Parietal lobe (tissue), 2 donors: ENCODE results near the gene NOP10. TPM values are rescaled to one million over a fixed set of nuclear protein-coding genes. Genes with fewer than 3 reads are reported as not detected.

Experiments used
- small RNA-seq: library from RNA; depleted of rRNA; stranded (forward); fragments of <200 nt; gene quantifications from one replicate; pipeline ENCODE3, GENCODE V24; 2014; ENCODE audit warnings: low replicate concordance
- total RNA-seq: library from RNA; depleted of rRNA; stranded (reverse); fragments of >200 nt; gene quantifications from one replicate; pipeline ENCODE4 v1.2.3, GENCODE V29; 2014

Gene NOP10
- total RNA-seq, result 59.2 TPM

GRCh38 chr15:34342737-34343575, at the start of gene NOP10, which contains the start of gene NUTM1:
Gene NOP10, minus strand, starts transcription at chr15:34343136. Its CDS starts 63 bp downstream, at chr15:34343073.
Gene NUTM1, plus strand, starts transcription at chr15:34343315. Its CDS starts 382 bp downstream, at chr15:34343697.

GRCh38 chr15:34367101-34368081, 24.5 kb upstream of the NOP10 start, which contains the start of gene LPCAT4:
Gene LPCAT4, minus strand, starts transcription at chr15:34367196. Its CDS starts 96 bp downstream, at chr15:34367100.

DNA sequence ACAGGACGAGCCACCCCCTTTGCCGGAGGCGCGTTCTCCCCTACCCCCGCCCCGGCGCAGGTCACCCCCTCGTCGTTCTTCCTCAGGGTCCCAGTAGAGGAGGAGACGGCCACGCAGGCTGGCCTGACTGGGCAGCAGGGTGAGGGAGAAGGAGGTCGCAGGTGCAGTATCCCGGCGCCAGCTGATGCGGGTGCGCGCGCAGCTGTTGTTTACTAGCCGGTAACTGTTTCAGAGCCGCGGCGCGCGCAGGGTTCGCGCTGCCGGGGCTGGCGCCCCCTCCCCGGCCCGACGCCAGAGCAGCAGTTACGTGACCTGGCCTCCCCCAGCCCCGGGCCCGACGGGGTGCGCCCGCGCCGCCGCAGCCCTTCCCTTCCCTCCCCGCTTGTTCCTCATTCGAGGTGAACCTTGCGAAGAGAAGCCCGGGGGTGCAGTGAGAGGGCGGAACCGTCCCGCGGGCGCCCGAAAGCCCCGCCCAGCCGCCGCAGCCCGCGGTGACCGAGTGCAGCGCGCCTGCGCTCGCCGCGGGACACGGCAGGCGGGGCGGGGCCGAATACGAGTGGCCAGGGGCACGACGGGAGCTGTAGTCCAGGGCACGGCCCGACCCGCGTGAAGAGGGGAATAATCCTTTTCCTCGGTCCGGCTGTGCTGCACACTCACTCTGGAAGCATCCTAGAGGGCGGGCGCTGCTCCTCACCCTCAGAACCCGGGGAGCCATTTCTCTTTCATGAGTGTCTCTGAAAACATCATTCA, 5.2 kb downstream of the NOP10 start, which contains the start of gene SLC12A6:
Gene SLC12A6 (minus strand): TSS at position 225 of the 750 bp plus-strand sequence. CDS start 1,101 bp downstream, outside the sequence.

Small RNAs within 50 kb of the gene (small RNA-seq; reads per million reads assigned to genes)
- gene MIR1233-1 (not detected), gene RF00019 (not detected)

Other genes with a start within 250 kb of the NOP10 start
- 14.1 TPM for gene EMC7, start 241.3 kb downstream of the NOP10 start, total RNA-seq
- 4.7 TPM for gene PGBD4, start 241.1 kb downstream of the NOP10 start, total RNA-seq
- gene KATNBL1, start 133.0 kb downstream of the NOP10 start, total RNA-seq, result 173 TPM
- gene EMC4, start 118.1 kb downstream of the NOP10 start, total RNA-seq, result 121 TPM
- gene SLC12A6, start 5.4 kb downstream of the NOP10 start, total RNA-seq, result 62.0 TPM
- not detected for gene NUTM1, start 179 bp upstream of the NOP10 start, total RNA-seq
- 36.3 TPM for gene LPCAT4, start 24.1 kb upstream of the NOP10 start, total RNA-seq
- 68.9 TPM for gene GOLGA8A, start 94.7 kb upstream of the NOP10 start, total RNA-seq
- 133 TPM for gene GOLGA8B, start 240.5 kb upstream of the NOP10 start, total RNA-seq